ENCODE measurements around the gene C13orf46.
"Not testable (repeated sequence)": the region's sequence is repeated elsewhere in the genome, so short reads cannot be mapped to it uniquely, and the experiment has no call there.

C13orf46 gene

GRCh38 chr13:113991676-113992179 lies 17.9 kb upstream of the C13orf46 start:
- no peak for DNase-seq
- Histone ChIP-seq H3K4me3 (ENCODE audit: insufficient read depth, low read depth, low read length, poor library complexity, severe bottlenecking) (no peak overlapping the region), H3K9me3 (ENCODE audit: control insufficient read depth, low read length) (no peaks in the 10 kb centered on the region), H3K27me3 (replicated peaks; ENCODE audit: control insufficient read depth, insufficient read depth, low read length, poor library complexity, severe bottlenecking) (no peaks in the 10 kb centered on the region), H3K27ac (ENCODE audit: insufficient read depth, low read length, poor library complexity, severe bottlenecking) (no peak overlapping the region), H3K4me1 (ENCODE audit: control insufficient read depth, insufficient read depth, low read length, poor library complexity, severe bottlenecking) (no peaks in the 10 kb centered on the region), H3K36me3 (ENCODE audit: control insufficient read depth, insufficient read depth, low read length) (peaks cover 63% of the 10 kb centered on the region)

- H3K36me3 ChIP-seq (ENCODE audit: control insufficient read depth, insufficient read depth, low read length): peaks cover 58% of the 10 kb centered on the region
- H3K27me3 ChIP-seq (replicated peaks; ENCODE audit: control insufficient read depth, insufficient read depth, low read length, poor library complexity, severe bottlenecking): no peaks in the 10 kb centered on the region
- no peak overlapping the region for H3K4me3 ChIP-seq (ENCODE audit: insufficient read depth, low read depth, low read length, poor library complexity, severe bottlenecking)
Observed at GRCh38 chr13:113991191-113991669, 17.4 kb upstream of the C13orf46 start.

GRCh38 chr13:113990321-113990837 lies 16.5 kb upstream of the C13orf46 start:
- no peak for DNase-seq
- peaks cover 52% of the 10 kb centered on the region for H3K36me3 ChIP-seq (ENCODE audit: control insufficient read depth, insufficient read depth, low read length)
- H3K9me3 ChIP-seq (ENCODE audit: control insufficient read depth, low read length): no peaks in the 10 kb centered on the region
- no peak overlapping the region for H3K4me3 ChIP-seq (ENCODE audit: insufficient read depth, low read depth, low read length, poor library complexity, severe bottlenecking)
- no peak overlapping the region for H3K27ac ChIP-seq (ENCODE audit: insufficient read depth, low read length, poor library complexity, severe bottlenecking)
- H3K4me1 ChIP-seq (ENCODE audit: control insufficient read depth, insufficient read depth, low read length, poor library complexity, severe bottlenecking): no peaks in the 10 kb centered on the region
- no peaks in the 10 kb centered on the region for H3K27me3 ChIP-seq (replicated peaks; ENCODE audit: control insufficient read depth, insufficient read depth, low read length, poor library complexity, severe bottlenecking)

More at GRCh38 chr13:113991191-113991669, 17.4 kb upstream of the C13orf46 start:
- Histone ChIP-seq H3K9me3 (ENCODE audit: control insufficient read depth, low read length) (no peaks in the 10 kb centered on the region), H3K27ac (ENCODE audit: insufficient read depth, low read length, poor library complexity, severe bottlenecking) (no peak overlapping the region), H3K4me1 (ENCODE audit: control insufficient read depth, insufficient read depth, low read length, poor library complexity, severe bottlenecking) (no peaks in the 10 kb centered on the region)
- DNase-seq: no peak

GRCh38 chr13:113989585-113990300 lies 15.9 kb upstream of the C13orf46 start:
- no peak overlapping the region for H3K4me3 ChIP-seq (ENCODE audit: insufficient read depth, low read depth, low read length, poor library complexity, severe bottlenecking)
- no peak overlapping the region for H3K27ac ChIP-seq (ENCODE audit: insufficient read depth, low read length, poor library complexity, severe bottlenecking)
- H3K9me3 ChIP-seq (ENCODE audit: control insufficient read depth, low read length): no peaks in the 10 kb centered on the region
- no peaks in the 10 kb centered on the region for H3K27me3 ChIP-seq (replicated peaks; ENCODE audit: control insufficient read depth, insufficient read depth, low read length, poor library complexity, severe bottlenecking)
- H3K4me1 ChIP-seq (ENCODE audit: control insufficient read depth, insufficient read depth, low read length, poor library complexity, severe bottlenecking): no peaks in the 10 kb centered on the region
- no peak for DNase-seq
- H3K36me3 ChIP-seq (ENCODE audit: control insufficient read depth, insufficient read depth, low read length): peaks cover 46% of the 10 kb centered on the region

GRCh38 chr13:113988859-113989258 lies 15.0 kb upstream of the C13orf46 start:
- not testable (repeated sequence) for H3K4me3 ChIP-seq (ENCODE audit: insufficient read depth, low read depth, low read length, poor library complexity, severe bottlenecking); DNase-seq; H3K27ac ChIP-seq (ENCODE audit: insufficient read depth, low read length, poor library complexity, severe bottlenecking); H3K4me1 ChIP-seq (ENCODE audit: control insufficient read depth, insufficient read depth, low read length, poor library complexity, severe bottlenecking); H3K27me3 ChIP-seq (replicated peaks; ENCODE audit: control insufficient read depth, insufficient read depth, low read length, poor library complexity, severe bottlenecking); H3K9me3 ChIP-seq (ENCODE audit: control insufficient read depth, low read length)
- H3K36me3 ChIP-seq (ENCODE audit: control insufficient read depth, insufficient read depth, low read length): peaks cover 42% of the 10 kb centered on the region

GRCh38 chr13:113982296-113982661 lies 8.4 kb upstream of the C13orf46 start:
- no peaks in the 10 kb centered on the region for H3K4me1 ChIP-seq (ENCODE audit: control insufficient read depth, insufficient read depth, low read length, poor library complexity, severe bottlenecking)
- peaks cover 55% of the 10 kb centered on the region for H3K36me3 ChIP-seq (ENCODE audit: control insufficient read depth, insufficient read depth, low read length)
- no peaks in the 10 kb centered on the region for H3K9me3 ChIP-seq (ENCODE audit: control insufficient read depth, low read length)
- no peak overlapping the region for H3K27ac ChIP-seq (ENCODE audit: insufficient read depth, low read length, poor library complexity, severe bottlenecking)
- no peak for DNase-seq
- no peak overlapping the region for H3K4me3 ChIP-seq (ENCODE audit: insufficient read depth, low read depth, low read length, poor library complexity, severe bottlenecking)
- no peaks in the 10 kb centered on the region for H3K27me3 ChIP-seq (replicated peaks; ENCODE audit: control insufficient read depth, insufficient read depth, low read length, poor library complexity, severe bottlenecking)

- DNase-seq: no peak
- Histone ChIP-seq H3K36me3 (ENCODE audit: control insufficient read depth, insufficient read depth, low read length) (peaks cover 60% of the 10 kb centered on the region), H3K9me3 (ENCODE audit: control insufficient read depth, low read length) (no peaks in the 10 kb centered on the region), H3K4me3 (ENCODE audit: insufficient read depth, low read depth, low read length, poor library complexity, severe bottlenecking) (no peak overlapping the region), H3K4me1 (ENCODE audit: control insufficient read depth, insufficient read depth, low read length, poor library complexity, severe bottlenecking) (no peaks in the 10 kb centered on the region), H3K27me3 (replicated peaks; ENCODE audit: control insufficient read depth, insufficient read depth, low read length, poor library complexity, severe bottlenecking) (no peaks in the 10 kb centered on the region), H3K27ac (ENCODE audit: insufficient read depth, low read length, poor library complexity, severe bottlenecking) (no peak overlapping the region)
Observed at GRCh38 chr13:113981611-113982295, 7.9 kb upstream of the C13orf46 start.

GRCh38 chr13:113981194-113981605 lies 7.3 kb upstream of the C13orf46 start:
- Histone ChIP-seq H3K4me3 (ENCODE audit: insufficient read depth, low read depth, low read length, poor library complexity, severe bottlenecking) (no peak overlapping the region), H3K9me3 (ENCODE audit: control insufficient read depth, low read length) (no peaks in the 10 kb centered on the region), H3K4me1 (ENCODE audit: control insufficient read depth, insufficient read depth, low read length, poor library complexity, severe bottlenecking) (no peaks in the 10 kb centered on the region), H3K27ac (ENCODE audit: insufficient read depth, low read length, poor library complexity, severe bottlenecking) (no peak overlapping the region), H3K36me3 (ENCODE audit: control insufficient read depth, insufficient read depth, low read length) (peaks cover 66% of the 10 kb centered on the region), H3K27me3 (replicated peaks; ENCODE audit: control insufficient read depth, insufficient read depth, low read length, poor library complexity, severe bottlenecking) (no peaks in the 10 kb centered on the region)
- DNase-seq: no peak

- Histone ChIP-seq H3K4me3 (ENCODE audit: insufficient read depth, low read depth, low read length, poor library complexity, severe bottlenecking) (no peak overlapping the region), H3K27me3 (replicated peaks; ENCODE audit: control insufficient read depth, insufficient read depth, low read length, poor library complexity, severe bottlenecking) (no peaks in the 10 kb centered on the region), H3K9me3 (ENCODE audit: control insufficient read depth, low read length) (no peaks in the 10 kb centered on the region), H3K27ac (ENCODE audit: insufficient read depth, low read length, poor library complexity, severe bottlenecking) (no peak overlapping the region), H3K4me1 (ENCODE audit: control insufficient read depth, insufficient read depth, low read length, poor library complexity, severe bottlenecking) (no peaks in the 10 kb centered on the region), H3K36me3 (ENCODE audit: control insufficient read depth, insufficient read depth, low read length) (peaks cover 69% of the 10 kb centered on the region)
- no peak for DNase-seq
Observed at GRCh38 chr13:113980489-113981064, 6.7 kb upstream of the C13orf46 start.

Data from effector memory CD4-positive, alpha-beta T cell (primary cell).